Measurements from ENCODE around the gene ZFP3. TPM values are rescaled to one million over a fixed set of nuclear protein-coding genes. Genes with fewer than 3 reads are reported as not detected.

The ZFP3 gene
- total RNA-seq, 1 experiment from 2014 or later: 0.11 TPM

DNA sequence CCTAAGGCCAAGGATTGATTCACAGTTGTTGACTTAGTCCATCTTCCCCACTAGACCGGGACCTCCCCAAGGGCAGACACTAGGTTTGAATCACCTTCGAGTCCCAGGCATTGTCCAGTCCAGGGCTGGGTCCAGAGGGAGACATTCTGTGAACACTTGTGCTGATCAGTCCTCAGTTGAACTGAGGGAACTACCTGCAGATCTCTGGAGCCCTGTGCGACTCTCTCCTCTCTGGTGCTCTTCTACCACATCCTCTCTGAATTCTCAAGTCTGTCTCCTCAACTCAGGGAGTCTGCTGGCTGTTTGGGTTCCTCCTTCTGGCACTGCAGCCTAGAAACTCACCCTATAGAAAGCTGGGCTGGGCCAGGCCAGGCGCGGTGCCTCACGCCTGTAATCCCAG lies 22.6 kb downstream of the ZFP3 start:
- Mint-ChIP-seq H3K27me3 (ENCODE audit: low read depth) (peaks cover 45% of the 10 kb centered on the region), H3K36me3 (ENCODE audit: insufficient read depth in 1 of 3, low read depth in 3 of 3) (peaks cover 22 to 33% (median 25%) of the 10 kb centered on the region in 3 experiments), H3K4me1 (peaks cover 2 to 3% of the 10 kb centered on the region in 2 experiments; a peak in 1 of 4 replicates), H3K9me3 (peaks cover 33 to 47% of the 10 kb centered on the region in 2 experiments), H3K4me3 (no peak overlapping the region), H3K27ac (no peak overlapping the region; a peak in 1 of 7 replicates)
- Histone ChIP-seq H2BK120ac (ENCODE audit: low read depth, low read length, poor library complexity, severe bottlenecking) (no peak overlapping the region), H4K5ac (ENCODE audit: insufficient read length, low read depth, low read length) (no peak overlapping the region), H3K23me2 (ENCODE audit: insufficient read length, low read depth, low read length, poor library complexity, severe bottlenecking) (peaks cover 7% of the 10 kb centered on the region), H2BK5ac (ENCODE audit: insufficient read length, low read length) (no peak overlapping the region), H3K14ac (ENCODE audit: insufficient read depth, low read length) (no peak overlapping the region), H3K18ac (ENCODE audit: insufficient read length, low read depth, low read length) (no peak overlapping the region), H3K9ac (ENCODE audit: extremely low read depth, insufficient read length, low read length) (no peak overlapping the region), H2BK15ac (ENCODE audit: low read depth, low read length) (no peak overlapping the region), H3K4me1 (ENCODE audit: insufficient read depth, low read length) (no peaks in the 10 kb centered on the region), H4K20me1 (ENCODE audit: control insufficient read depth, insufficient read depth, insufficient read length) (no peaks in the 10 kb centered on the region), H3K23ac (ENCODE audit: insufficient read length, low read depth, low read length) (no peak overlapping the region), H3K27ac (ENCODE audit: insufficient read length, low read depth, low read length) (no peak overlapping the region), H4K91ac (ENCODE audit: insufficient read length, low read depth, low read length) (no peak overlapping the region), H3K27me3 (ENCODE audit: insufficient read depth, low read length) (no peaks in the 10 kb centered on the region), H2AK5ac (ENCODE audit: insufficient read length, low read length) (no peak overlapping the region), H3K4me2 (ENCODE audit: insufficient read depth, insufficient read length, low read length) (no peak overlapping the region), H3K79me2 (ENCODE audit: insufficient read depth, low read length) (no peaks in the 10 kb centered on the region), H4K8ac (replicated peaks; ENCODE audit: insufficient read length, low read depth, low read length) (no peak overlapping the region), H3K79me1 (ENCODE audit: insufficient read depth, low read depth, low read length, poor library complexity, severe bottlenecking) (no peaks in the 10 kb centered on the region), H3K4ac (ENCODE audit: low read depth, low read length) (no peak overlapping the region), H2BK12ac (ENCODE audit: insufficient read length, low read depth, low read length) (no peak overlapping the region), H3K56ac (ENCODE audit: insufficient read length, low read depth, low read length) (no peak overlapping the region), H3K9me3 (ENCODE audit: control insufficient read depth, low read depth, low read length) (peaks cover 10% of the 10 kb centered on the region), H2AFZ (ENCODE audit: low read length) (no peak overlapping the region), H2BK20ac (ENCODE audit: low read depth, low read length, poor library complexity, severe bottlenecking) (no peak overlapping the region), H3T11ph (ENCODE audit: low read length) (no peak overlapping the region)
- no CpG with 5 or more reads among the region's 6 CpGs for WGBS (ENCODE audit: extremely low coverage, insufficient read length, low lambda C conversion rate)
- no peak for DNase-seq
- TF ChIP-seq, protein P1, sequence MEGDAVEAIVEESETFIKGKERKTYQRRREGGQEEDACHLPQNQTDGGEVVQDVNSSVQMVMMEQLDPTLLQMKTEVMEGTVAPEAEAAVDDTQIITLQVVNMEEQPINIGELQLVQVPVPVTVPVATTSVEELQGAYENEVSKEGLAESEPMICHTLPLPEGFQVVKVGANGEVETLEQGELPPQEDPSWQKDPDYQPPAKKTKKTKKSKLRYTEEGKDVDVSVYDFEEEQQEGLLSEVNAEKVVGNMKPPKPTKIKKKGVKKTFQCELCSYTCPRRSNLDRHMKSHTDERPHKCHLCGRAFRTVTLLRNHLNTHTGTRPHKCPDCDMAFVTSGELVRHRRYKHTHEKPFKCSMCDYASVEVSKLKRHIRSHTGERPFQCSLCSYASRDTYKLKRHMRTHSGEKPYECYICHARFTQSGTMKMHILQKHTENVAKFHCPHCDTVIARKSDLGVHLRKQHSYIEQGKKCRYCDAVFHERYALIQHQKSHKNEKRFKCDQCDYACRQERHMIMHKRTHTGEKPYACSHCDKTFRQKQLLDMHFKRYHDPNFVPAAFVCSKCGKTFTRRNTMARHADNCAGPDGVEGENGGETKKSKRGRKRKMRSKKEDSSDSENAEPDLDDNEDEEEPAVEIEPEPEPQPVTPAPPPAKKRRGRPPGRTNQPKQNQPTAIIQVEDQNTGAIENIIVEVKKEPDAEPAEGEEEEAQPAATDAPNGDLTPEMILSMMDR (conservative IDR thresholded peaks at IDR 0.05): no peak

Data from H9 (cell line).